ENCODE measurements around the gene ANKS3. TPM values are rescaled to one million over a fixed set of nuclear protein-coding genes. Genes with fewer than 3 reads are reported as not detected.

Gene ANKS3
- total and polyA plus RNA-seq, 2 of the 8 experiments (the other 6 are each of a cell fraction or from before 2014, with no cell fraction given), result 15.5 to 23.9 TPM

GRCh38 chr16:4646773-4647643 is 87.1 kb downstream of the ANKS3 start:
- Histone ChIP-seq H2BK120ac (replicated peaks; ENCODE audit: low read depth, low read length) (no peak overlapping the region), H3K36me3 (ENCODE audit: control insufficient read depth in 2 of 4, insufficient read depth in 4 of 4, low read length in 3 of 4) (peaks cover 0 to 3% (median 1%) of the 10 kb centered on the region in 4 experiments; a peak in 3 of 8 replicates), H2AK5ac (ENCODE audit: low read depth, low read length) (no peak overlapping the region), H4K5ac (ENCODE audit: insufficient read length, low read depth, low read length) (no peak overlapping the region), H2BK12ac (ENCODE audit: low read depth, low read length) (no peak overlapping the region), H3K23me2 (ENCODE audit: low read depth, low read length) (no peaks in the 10 kb centered on the region), H2BK5ac (ENCODE audit: low read depth, low read length) (no peak overlapping the region), H3K27ac (ENCODE audit: low read depth, low read length) (no peak overlapping the region), H3K18ac (ENCODE audit: extremely low read depth, low read length) (no peak overlapping the region), H3K4me1 (replicated peaks in 1 of 4; ENCODE audit: control insufficient read depth in 3 of 4, insufficient read depth in 4 of 4, low read length in 3 of 4) (peaks cover 0 to 2% (median 0%) of the 10 kb centered on the region in 4 experiments; a peak in 2 of 7 replicates), H3K14ac (ENCODE audit: insufficient read length) (no peak overlapping the region), H2BK20ac (ENCODE audit: low read length) (no peak overlapping the region), H2AFZ (ENCODE audit: low read length) (no peak overlapping the region), H2BK15ac (ENCODE audit: low read length) (no peak overlapping the region), H3K79me1 (ENCODE audit: low read depth, low read length) (peaks cover 18% of the 10 kb centered on the region), H3K4me3 (ENCODE audit: extremely low read depth in 1 of 4, insufficient read depth in 2 of 4, low read depth in 3 of 4, low read length in 4 of 4) (no peak overlapping the region), H3K9ac (replicated peaks in 1 of 4; ENCODE audit: extremely low read depth in 1 of 4, low read depth in 3 of 4, low read length in 3 of 4) (no peak overlapping the region), H3K4ac (replicated peaks; ENCODE audit: insufficient read length, low read depth, low read length) (no peak overlapping the region), H3K9me3 (ENCODE audit: insufficient read depth in 2 of 2, low read depth in 1 of 2, low read length in 1 of 2) (no peaks in the 10 kb centered on the region), H4K91ac (replicated peaks; ENCODE audit: insufficient read length, low read length) (no peak overlapping the region), H4K8ac (ENCODE audit: extremely low read depth, insufficient read depth, low read length) (peak overlapping the region; percentile 28; the same call in 1 of the 2 replicates), H3K56ac (replicated peaks; ENCODE audit: insufficient read length, low read depth, low read length) (no peak overlapping the region), H4K20me1 (replicated peaks in 1 of 2; ENCODE audit: control insufficient read depth in 1 of 2, insufficient read depth in 2 of 2, low read length in 2 of 2) (peaks cover 5 to 11% of the 10 kb centered on the region in 2 experiments), H3K4me2 (ENCODE audit: insufficient read depth in 1 of 2, low read depth in 2 of 2, low read length in 2 of 2) (no peak overlapping the region), H3K79me2 (ENCODE audit: control insufficient read depth in 1 of 2, insufficient read depth in 2 of 2, low read length in 2 of 2) (peaks cover 0 to 52% of the 10 kb centered on the region in 2 experiments; a peak in 2 of 4 replicates), H3K27me3 (replicated peaks in 1 of 4; ENCODE audit: control insufficient read depth in 3 of 4, extremely low read depth in 1 of 4, insufficient read depth in 3 of 4, low read length in 3 of 4) (no peaks in the 10 kb centered on the region), H3K23ac (ENCODE audit: insufficient read length) (no peak overlapping the region)
- POLR2A ChIA-PET (ENCODE audit: partially characterized antibody), result interaction anchor here (0.6 kb wide), 1 partner anchor 31 kb away, joined by 3 read pairs; no protein-coding TSS in a partner anchor
- WGBS, 2 experiments (ENCODE audit: extremely low coverage in 1 of 2, insufficient coverage in 1 of 2, insufficient read length in 1 of 2, insufficient replicate concordance in 2 of 2, low coverage in 1 of 2, low lambda C conversion rate in 2 of 2, missing lambda C conversion rate in 1 of 2), result 91% methylated on average over 22 of the region's 22 CpGs; no CpG with 5 or more reads in 1 of the 2 experiments
- no peak for DNase-seq (ENCODE audit: low read depth in 1 of 2, low spot score in 2 of 2)
- FAIRE-seq, result no peak
- CTCF ChIA-PET (ENCODE audit: partially characterized antibody), result interaction anchor here (1.1 to 1.7 kb wide), 2 partner anchors 23 to 31 kb away, joined by 5 to 8 read pairs; no protein-coding TSS in a partner anchor
- TF ChIP-seq HDAC6 (IDR thresholded peaks at IDR 0.05; ENCODE audit: low read depth, low read length) (no peak), JUND (IDR thresholded peaks at IDR 0.05; ENCODE audit: low read length) (no peak), POLR2AphosphoS5 (IDR thresholded peaks at IDR 0.05; ENCODE audit: low read depth, low read length) (no peak), SUZ12 (IDR thresholded peaks at IDR 0.05; ENCODE audit: low read length) (no peak), CBX5 (IDR thresholded peaks at IDR 0.05; ENCODE audit: low read depth, low read length) (no peak), CHD1 (IDR thresholded peaks at IDR 0.05; ENCODE audit: low read depth, low read length) (no peak), YY1 (IDR thresholded peaks at IDR 0.05; ENCODE audit: low read depth, low read length) (no peak), JUN (IDR thresholded peaks at IDR 0.05; ENCODE audit: low read depth, low read length) (no peak), ATF3 (IDR thresholded peaks at IDR 0.05; ENCODE audit: insufficient read depth, low read depth, low read length) (no peak), USF2 (IDR thresholded peaks at IDR 0.05; ENCODE audit: low read length) (no peak)

All from H1 (cell line).